ENCODE measurements around the gene TSEN54. TPM values are rescaled to one million over a fixed set of nuclear protein-coding genes. Genes with fewer than 3 reads are reported as not detected.

TSEN54 gene
- total RNA-seq, 1 experiment from 2014 or later, result 87.3 TPM

DNA sequence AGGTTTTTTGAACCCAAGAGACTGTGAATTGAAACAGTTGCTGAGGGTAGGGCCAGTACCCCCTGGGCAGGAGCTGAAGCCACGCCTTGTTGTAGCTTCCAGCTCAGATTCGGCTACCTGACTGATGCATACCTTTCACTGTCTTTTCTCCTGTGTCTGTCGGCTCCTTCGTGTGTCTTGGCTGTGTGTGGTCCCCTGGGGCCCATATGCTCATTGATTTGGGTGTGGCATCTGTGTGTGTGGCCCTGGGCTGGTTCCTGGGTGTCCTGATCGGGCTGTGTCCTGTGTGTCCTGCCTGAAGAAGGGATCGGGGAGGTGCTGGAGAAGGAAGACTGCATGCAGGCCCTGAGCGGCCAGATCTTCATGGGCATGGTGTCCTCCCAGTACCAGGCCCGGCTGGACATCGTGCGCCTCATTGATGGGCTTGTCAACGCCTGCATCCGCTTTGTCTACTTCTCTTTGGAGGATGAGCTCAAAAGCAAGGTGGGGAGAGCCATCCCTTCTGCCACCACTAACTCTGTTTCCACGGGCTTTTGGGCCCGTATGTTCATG lies 21.9 kb upstream of the TSEN54 start:
- H3K27ac ChIP-seq (ENCODE audit: low read depth, low read length), result no peak overlapping the region
- H3K4me3 ChIP-seq (replicated peaks in 1 of 2; ENCODE audit: low read depth in 1 of 2, low read length in 2 of 2), result no peak overlapping the region
- intact Hi-C loops (cut with micrococcal nuclease), result no loop called here
- H3K9me3 ChIP-seq (ENCODE audit: control insufficient read depth in 1 of 2, insufficient read depth in 1 of 2, low read depth in 1 of 2, low read length in 2 of 2), result no peaks in the 10 kb centered on the region
- no peak for TF ChIP-seq EZH2 (IDR thresholded peaks at IDR 0.05)
- TF ChIP-seq, protein P1, sequence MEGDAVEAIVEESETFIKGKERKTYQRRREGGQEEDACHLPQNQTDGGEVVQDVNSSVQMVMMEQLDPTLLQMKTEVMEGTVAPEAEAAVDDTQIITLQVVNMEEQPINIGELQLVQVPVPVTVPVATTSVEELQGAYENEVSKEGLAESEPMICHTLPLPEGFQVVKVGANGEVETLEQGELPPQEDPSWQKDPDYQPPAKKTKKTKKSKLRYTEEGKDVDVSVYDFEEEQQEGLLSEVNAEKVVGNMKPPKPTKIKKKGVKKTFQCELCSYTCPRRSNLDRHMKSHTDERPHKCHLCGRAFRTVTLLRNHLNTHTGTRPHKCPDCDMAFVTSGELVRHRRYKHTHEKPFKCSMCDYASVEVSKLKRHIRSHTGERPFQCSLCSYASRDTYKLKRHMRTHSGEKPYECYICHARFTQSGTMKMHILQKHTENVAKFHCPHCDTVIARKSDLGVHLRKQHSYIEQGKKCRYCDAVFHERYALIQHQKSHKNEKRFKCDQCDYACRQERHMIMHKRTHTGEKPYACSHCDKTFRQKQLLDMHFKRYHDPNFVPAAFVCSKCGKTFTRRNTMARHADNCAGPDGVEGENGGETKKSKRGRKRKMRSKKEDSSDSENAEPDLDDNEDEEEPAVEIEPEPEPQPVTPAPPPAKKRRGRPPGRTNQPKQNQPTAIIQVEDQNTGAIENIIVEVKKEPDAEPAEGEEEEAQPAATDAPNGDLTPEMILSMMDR (IDR thresholded peaks at IDR 0.05 in 2 of 3, conservative IDR thresholded peaks at IDR 0.05 in 1 of 3; ENCODE audit: borderline replicate concordance in 1 of 3, insufficient read depth in 1 of 3, low read depth in 2 of 3, low read length in 2 of 3), result no peak
- no peak for TF ChIP-seq EGR1 (IDR thresholded peaks at IDR 0.05; ENCODE audit: low read depth)
- TF ChIP-seq ZNF274 (IDR thresholded peaks at IDR 0.05; ENCODE audit: low read depth, low read length), result no peak
- TF ChIP-seq CEBPB (IDR thresholded peaks at IDR 0.05; ENCODE audit: low read depth), result no peak
- no peak for TF ChIP-seq EZH2phosphoT487 (IDR thresholded peaks at IDR 0.05; ENCODE audit: borderline replicate concordance)
- no peak for TF ChIP-seq POLR2AphosphoS5 (IDR thresholded peaks at IDR 0.05; ENCODE audit: low read depth, low read length)
- TF ChIP-seq YY1 (IDR thresholded peaks at IDR 0.05; ENCODE audit: extremely low read depth, insufficient replicate concordance, low read depth, low read length), result no peak
- no peak for TF ChIP-seq SRF (IDR thresholded peaks at IDR 0.05; ENCODE audit: low read depth)
- TF ChIP-seq SIN3A (IDR thresholded peaks at IDR 0.05; ENCODE audit: low read depth), result no peak
- TF ChIP-seq SP1 (IDR thresholded peaks at IDR 0.05; ENCODE audit: low read depth), result no peak
- no peak for TF ChIP-seq POLR2A (IDR thresholded peaks at IDR 0.05; ENCODE audit: borderline replicate concordance, extremely low read depth, insufficient read depth, insufficient read length)
- TF ChIP-seq RAD21 (IDR thresholded peaks at IDR 0.05; ENCODE audit: low read depth), result no peak
- TF ChIP-seq, protein P2, sequence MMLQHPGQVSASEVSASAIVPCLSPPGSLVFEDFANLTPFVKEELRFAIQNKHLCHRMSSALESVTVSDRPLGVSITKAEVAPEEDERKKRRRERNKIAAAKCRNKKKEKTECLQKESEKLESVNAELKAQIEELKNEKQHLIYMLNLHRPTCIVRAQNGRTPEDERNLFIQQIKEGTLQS (IDR thresholded peaks at IDR 0.05), result no peak
- TF ChIP-seq, protein P3, sequence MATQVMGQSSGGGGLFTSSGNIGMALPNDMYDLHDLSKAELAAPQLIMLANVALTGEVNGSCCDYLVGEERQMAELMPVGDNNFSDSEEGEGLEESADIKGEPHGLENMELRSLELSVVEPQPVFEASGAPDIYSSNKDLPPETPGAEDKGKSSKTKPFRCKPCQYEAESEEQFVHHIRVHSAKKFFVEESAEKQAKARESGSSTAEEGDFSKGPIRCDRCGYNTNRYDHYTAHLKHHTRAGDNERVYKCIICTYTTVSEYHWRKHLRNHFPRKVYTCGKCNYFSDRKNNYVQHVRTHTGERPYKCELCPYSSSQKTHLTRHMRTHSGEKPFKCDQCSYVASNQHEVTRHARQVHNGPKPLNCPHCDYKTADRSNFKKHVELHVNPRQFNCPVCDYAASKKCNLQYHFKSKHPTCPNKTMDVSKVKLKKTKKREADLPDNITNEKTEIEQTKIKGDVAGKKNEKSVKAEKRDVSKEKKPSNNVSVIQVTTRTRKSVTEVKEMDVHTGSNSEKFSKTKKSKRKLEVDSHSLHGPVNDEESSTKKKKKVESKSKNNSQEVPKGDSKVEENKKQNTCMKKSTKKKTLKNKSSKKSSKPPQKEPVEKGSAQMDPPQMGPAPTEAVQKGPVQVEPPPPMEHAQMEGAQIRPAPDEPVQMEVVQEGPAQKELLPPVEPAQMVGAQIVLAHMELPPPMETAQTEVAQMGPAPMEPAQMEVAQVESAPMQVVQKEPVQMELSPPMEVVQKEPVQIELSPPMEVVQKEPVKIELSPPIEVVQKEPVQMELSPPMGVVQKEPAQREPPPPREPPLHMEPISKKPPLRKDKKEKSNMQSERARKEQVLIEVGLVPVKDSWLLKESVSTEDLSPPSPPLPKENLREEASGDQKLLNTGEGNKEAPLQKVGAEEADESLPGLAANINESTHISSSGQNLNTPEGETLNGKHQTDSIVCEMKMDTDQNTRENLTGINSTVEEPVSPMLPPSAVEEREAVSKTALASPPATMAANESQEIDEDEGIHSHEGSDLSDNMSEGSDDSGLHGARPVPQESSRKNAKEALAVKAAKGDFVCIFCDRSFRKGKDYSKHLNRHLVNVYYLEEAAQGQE (IDR thresholded peaks at IDR 0.05; ENCODE audit: low read depth), result no peak
- no peak for TF ChIP-seq ZFX (IDR thresholded peaks at IDR 0.05)
- TF ChIP-seq ELF1 (IDR thresholded peaks at IDR 0.05; ENCODE audit: borderline replicate concordance, low read depth), result no peak
- no peak for TF ChIP-seq CBX3 (IDR thresholded peaks at IDR 0.05; ENCODE audit: low read depth)
- TF ChIP-seq TCF7L2 (IDR thresholded peaks at IDR 0.05; ENCODE audit: borderline replicate concordance, extremely low read depth, insufficient read depth, insufficient read length), result no peak
- TF ChIP-seq, protein P4, sequence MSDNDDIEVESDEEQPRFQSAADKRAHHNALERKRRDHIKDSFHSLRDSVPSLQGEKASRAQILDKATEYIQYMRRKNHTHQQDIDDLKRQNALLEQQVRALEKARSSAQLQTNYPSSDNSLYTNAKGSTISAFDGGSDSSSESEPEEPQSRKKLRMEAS (IDR thresholded peaks at IDR 0.05), result no peak
- ChIA-PET RAD21 (ENCODE audit: low non-redundant PET in 1 of 2, low total read pairs in 2 of 2, uncharacterized antibody in 2 of 2, unreplicated experiment in 2 of 2) (no interaction called here), POLR2A (no interaction called here), CTCF (no interaction called here)
- H3K9ac ChIP-seq (ENCODE audit: low read length), result no peak overlapping the region
- H3K4me2 ChIP-seq (ENCODE audit: low read length), result no peak overlapping the region
- peaks cover 3 to 7% of the 10 kb centered on the region in 2 experiments; a peak in 1 of 4 replicates for H3K36me3 ChIP-seq (ENCODE audit: control insufficient read depth in 1 of 2, insufficient read depth in 2 of 2, low read length in 2 of 2)
- no peaks in the 10 kb centered on the region for H3K79me2 ChIP-seq (ENCODE audit: insufficient read depth, low read length)
- no peaks in the 10 kb centered on the region for H4K20me1 ChIP-seq (ENCODE audit: insufficient read depth)
- H2AFZ ChIP-seq (ENCODE audit: low read depth, low read length, poor library complexity, severe bottlenecking), result no peak overlapping the region
- no peaks in the 10 kb centered on the region for H3K27me3 ChIP-seq (ENCODE audit: insufficient read depth, low read length)
- BruUV-seq (replicated peaks), result no TSS peak
- no peak for ATAC-seq
- no peaks in the 10 kb centered on the region for H3K4me1 ChIP-seq (ENCODE audit: control insufficient read depth in 1 of 2, insufficient read depth in 2 of 2, low read length in 2 of 2)
- no peaks in the 10 kb centered on the region for H3K9me2 ChIP-seq (ENCODE audit: insufficient read depth)
- no peak for DNase-seq (ENCODE audit: low read depth, low spot score)
